Thyroid gland (tissue), 4 donors: Measurements from ENCODE around the gene RGS1.

ENCODE experiments used
- CTCF ChIP-seq, 6 experiments: fragments of 200-600 bp in 3 of 6; fragments of 450-650 bp in 3 of 6; sonication (generic) in 3 of 6; IDR thresholded peaks; one replicate each; pipeline ENCODE4 v1.5.1; 2016 to 2019; ENCODE audit warnings: antibody characterized with exemption in 6 of 6, mild to moderate bottlenecking in 2 of 6, inconsistent platforms in 1 of 6, moderate library complexity in 1 of 6
- POLR2A ChIP-seq, 2 donors: fragments of 450-650 bp; IDR thresholded peaks; one replicate each; pipeline ENCODE4 v1.6.1; 2017; ENCODE audit warnings: antibody characterized with exemption in 2 of 2, mild to moderate bottlenecking in 2 of 2, moderate library complexity in 1 of 2

- TF ChIP-seq CTCF (IDR thresholded peaks at IDR 0.05) (no peak), POLR2A (IDR thresholded peaks at IDR 0.05) (no peak)
Observed at GRCh38 chr1:192609110-192610079, 33.8 kb downstream of the RGS1 start.
